ENCODE data around the gene GLYATL1B. TPM values are rescaled to one million over a fixed set of nuclear protein-coding genes. Genes with fewer than 3 reads are reported as not detected.
"Not testable (repeated sequence)": the region's sequence is repeated elsewhere in the genome, so short reads cannot be mapped to it uniquely, and the experiment has no call there.

Gene GLYATL1B
- total RNA-seq, 1 experiment from 2014 or later: not detected

DNA sequence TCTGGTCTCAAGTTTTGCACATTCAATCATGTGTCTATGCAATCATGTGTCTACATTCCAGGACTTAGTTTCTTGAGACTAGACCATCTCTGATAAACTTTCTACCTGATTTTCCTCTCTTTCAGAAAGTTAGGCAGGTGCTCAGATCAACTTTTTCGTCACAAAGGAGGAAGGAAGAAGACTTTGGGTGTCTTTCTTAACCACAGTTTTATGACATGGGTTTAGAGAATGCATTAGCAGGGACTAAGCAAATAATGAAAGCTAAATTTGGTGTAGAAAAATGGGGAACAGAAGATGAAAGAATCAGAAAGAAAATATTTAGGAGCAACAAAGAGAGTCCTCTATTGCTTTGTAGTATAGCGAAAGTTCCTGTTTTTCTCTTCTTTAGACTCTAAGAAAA is 7.7 kb upstream of the GLYATL1B start:
- H3K9me3 ChIP-seq (ENCODE audit: control insufficient read depth, insufficient read depth, low read depth, low read length): no peaks in the 10 kb centered on the region
- BruUV-seq (replicated peaks): no TSS peak
- H3K27me3 ChIP-seq (ENCODE audit: control insufficient read depth, insufficient read depth, low read length): no peaks in the 10 kb centered on the region; the same call in 1 of the 2 replicates
- no peak overlapping the region for H3K4me3 ChIP-seq (ENCODE audit: low read depth in 2 of 2, low read length in 2 of 2)
- CTCF ChIA-PET: no interaction called here
- ATAC-seq: no peak
- H3K27ac ChIP-seq (ENCODE audit: low read length): no peak overlapping the region
- POLR2A ChIA-PET: no interaction called here
- TF ChIP-seq POLR2AphosphoS5 (IDR thresholded peaks at IDR 0.05; ENCODE audit: low read depth, low read length): no peak
- TF ChIP-seq, protein P1, sequence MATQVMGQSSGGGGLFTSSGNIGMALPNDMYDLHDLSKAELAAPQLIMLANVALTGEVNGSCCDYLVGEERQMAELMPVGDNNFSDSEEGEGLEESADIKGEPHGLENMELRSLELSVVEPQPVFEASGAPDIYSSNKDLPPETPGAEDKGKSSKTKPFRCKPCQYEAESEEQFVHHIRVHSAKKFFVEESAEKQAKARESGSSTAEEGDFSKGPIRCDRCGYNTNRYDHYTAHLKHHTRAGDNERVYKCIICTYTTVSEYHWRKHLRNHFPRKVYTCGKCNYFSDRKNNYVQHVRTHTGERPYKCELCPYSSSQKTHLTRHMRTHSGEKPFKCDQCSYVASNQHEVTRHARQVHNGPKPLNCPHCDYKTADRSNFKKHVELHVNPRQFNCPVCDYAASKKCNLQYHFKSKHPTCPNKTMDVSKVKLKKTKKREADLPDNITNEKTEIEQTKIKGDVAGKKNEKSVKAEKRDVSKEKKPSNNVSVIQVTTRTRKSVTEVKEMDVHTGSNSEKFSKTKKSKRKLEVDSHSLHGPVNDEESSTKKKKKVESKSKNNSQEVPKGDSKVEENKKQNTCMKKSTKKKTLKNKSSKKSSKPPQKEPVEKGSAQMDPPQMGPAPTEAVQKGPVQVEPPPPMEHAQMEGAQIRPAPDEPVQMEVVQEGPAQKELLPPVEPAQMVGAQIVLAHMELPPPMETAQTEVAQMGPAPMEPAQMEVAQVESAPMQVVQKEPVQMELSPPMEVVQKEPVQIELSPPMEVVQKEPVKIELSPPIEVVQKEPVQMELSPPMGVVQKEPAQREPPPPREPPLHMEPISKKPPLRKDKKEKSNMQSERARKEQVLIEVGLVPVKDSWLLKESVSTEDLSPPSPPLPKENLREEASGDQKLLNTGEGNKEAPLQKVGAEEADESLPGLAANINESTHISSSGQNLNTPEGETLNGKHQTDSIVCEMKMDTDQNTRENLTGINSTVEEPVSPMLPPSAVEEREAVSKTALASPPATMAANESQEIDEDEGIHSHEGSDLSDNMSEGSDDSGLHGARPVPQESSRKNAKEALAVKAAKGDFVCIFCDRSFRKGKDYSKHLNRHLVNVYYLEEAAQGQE (IDR thresholded peaks at IDR 0.05; ENCODE audit: insufficient read depth in 1 of 2, low read depth in 2 of 2, low read length in 1 of 2): no peak
- no peaks in the 10 kb centered on the region for H3K4me1 ChIP-seq (ENCODE audit: control insufficient read depth, insufficient read depth, low read length)
- no peak for DNase-seq (ENCODE audit: low read depth, low spot score)
- in situ Hi-C loops (cut with HindIII; ENCODE audit: low pct_unique_long_range_greater_than_20kb, low sequenced_read_pairs): no loop called here
- intact Hi-C loops (cut with micrococcal nuclease; ENCODE audit: unreplicated experiment): no loop called here
- no peaks in the 10 kb centered on the region for H3K36me3 ChIP-seq (ENCODE audit: control insufficient read depth, insufficient read depth, low read length)

DNA sequence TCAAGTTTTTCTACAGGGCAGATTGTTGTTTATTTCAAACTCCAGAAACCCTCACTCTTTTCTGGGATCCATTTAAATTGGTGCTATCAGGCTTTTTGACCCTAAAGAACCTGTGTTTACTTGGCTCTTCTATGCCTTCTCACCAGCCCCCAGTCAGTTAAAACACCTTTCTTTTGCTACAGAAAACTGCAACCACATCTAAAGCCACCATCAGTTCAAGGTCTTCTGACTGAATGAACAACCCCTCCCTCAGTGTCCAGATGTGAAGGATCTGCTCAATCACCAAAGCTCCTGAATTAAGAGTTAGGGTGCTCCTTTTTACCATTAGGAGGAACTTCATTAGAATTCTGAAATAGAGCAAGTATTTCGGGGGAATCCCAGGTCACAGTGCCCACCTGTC is 7.0 kb upstream of the GLYATL1B start:
- DNase-seq (ENCODE audit: low read depth, low spot score) (no peak), ATAC-seq (no peak)
- ChIA-PET POLR2A (no interaction called here), CTCF (no interaction called here)
- Histone ChIP-seq H3K4me1 (ENCODE audit: control insufficient read depth, insufficient read depth, low read length) (no peaks in the 10 kb centered on the region), H3K36me3 (ENCODE audit: control insufficient read depth, insufficient read depth, low read length) (no peaks in the 10 kb centered on the region), H3K27ac (ENCODE audit: low read length) (no peak overlapping the region), H3K9me3 (ENCODE audit: control insufficient read depth, insufficient read depth, low read depth, low read length) (no peaks in the 10 kb centered on the region), H3K27me3 (ENCODE audit: control insufficient read depth, insufficient read depth, low read length) (no peaks in the 10 kb centered on the region; the same call in 1 of the 2 replicates), H3K4me3 (ENCODE audit: low read depth in 2 of 2, low read length in 2 of 2) (no peak overlapping the region)
- intact Hi-C loops (cut with micrococcal nuclease; ENCODE audit: unreplicated experiment): no loop called here
- BruUV-seq (replicated peaks): no TSS peak
- TF ChIP-seq, protein P1 (IDR thresholded peaks at IDR 0.05; ENCODE audit: insufficient read depth in 1 of 2, low read depth in 2 of 2, low read length in 1 of 2): no peak
- TF ChIP-seq SIN3A (IDR thresholded peaks at IDR 0.05; ENCODE audit: borderline replicate concordance, insufficient read depth, low read depth, low read length) (no peak), TCF7L2 (IDR thresholded peaks at IDR 0.05; ENCODE audit: low read depth, low read length) (no peak), POLR2AphosphoS5 (IDR thresholded peaks at IDR 0.05; ENCODE audit: low read depth, low read length) (no peak)
- TF ChIP-seq, protein P2, sequence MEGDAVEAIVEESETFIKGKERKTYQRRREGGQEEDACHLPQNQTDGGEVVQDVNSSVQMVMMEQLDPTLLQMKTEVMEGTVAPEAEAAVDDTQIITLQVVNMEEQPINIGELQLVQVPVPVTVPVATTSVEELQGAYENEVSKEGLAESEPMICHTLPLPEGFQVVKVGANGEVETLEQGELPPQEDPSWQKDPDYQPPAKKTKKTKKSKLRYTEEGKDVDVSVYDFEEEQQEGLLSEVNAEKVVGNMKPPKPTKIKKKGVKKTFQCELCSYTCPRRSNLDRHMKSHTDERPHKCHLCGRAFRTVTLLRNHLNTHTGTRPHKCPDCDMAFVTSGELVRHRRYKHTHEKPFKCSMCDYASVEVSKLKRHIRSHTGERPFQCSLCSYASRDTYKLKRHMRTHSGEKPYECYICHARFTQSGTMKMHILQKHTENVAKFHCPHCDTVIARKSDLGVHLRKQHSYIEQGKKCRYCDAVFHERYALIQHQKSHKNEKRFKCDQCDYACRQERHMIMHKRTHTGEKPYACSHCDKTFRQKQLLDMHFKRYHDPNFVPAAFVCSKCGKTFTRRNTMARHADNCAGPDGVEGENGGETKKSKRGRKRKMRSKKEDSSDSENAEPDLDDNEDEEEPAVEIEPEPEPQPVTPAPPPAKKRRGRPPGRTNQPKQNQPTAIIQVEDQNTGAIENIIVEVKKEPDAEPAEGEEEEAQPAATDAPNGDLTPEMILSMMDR (IDR thresholded peaks at IDR 0.05): no peak
- in situ Hi-C loops (cut with HindIII; ENCODE audit: low pct_unique_long_range_greater_than_20kb, low sequenced_read_pairs): no loop called here

DNA sequence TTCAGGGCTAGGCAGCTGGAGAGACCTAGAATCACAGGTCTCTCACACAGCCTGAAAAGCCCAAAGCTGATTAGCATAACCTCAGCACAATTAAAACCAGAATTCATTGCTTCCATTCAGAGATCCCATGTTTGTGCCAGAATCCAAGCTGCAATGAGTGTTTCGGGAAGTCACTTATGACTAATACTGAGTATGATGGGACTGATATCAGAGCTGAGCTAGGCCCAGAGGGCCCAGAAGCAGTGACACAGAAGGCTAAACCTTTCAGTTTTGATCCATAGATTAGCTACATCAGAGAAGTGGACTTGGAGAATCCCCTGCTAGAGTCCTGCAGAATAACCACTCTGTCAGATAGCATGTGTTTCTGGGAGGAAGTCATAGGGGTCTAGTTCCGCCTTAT is 5.7 kb upstream of the GLYATL1B start:
- H3K4me1 ChIP-seq (ENCODE audit: control insufficient read depth, insufficient read depth, low read length); POLR2A ChIA-PET; CTCF ChIA-PET; H3K4me3 ChIP-seq (ENCODE audit: low read depth in 2 of 2, low read length in 2 of 2); H3K27ac ChIP-seq (ENCODE audit: low read length); in situ Hi-C loops (cut with HindIII; ENCODE audit: low pct_unique_long_range_greater_than_20kb, low sequenced_read_pairs); ATAC-seq; DNase-seq (ENCODE audit: low read depth, low spot score); BruUV-seq (replicated peaks); H3K9me3 ChIP-seq (ENCODE audit: control insufficient read depth, insufficient read depth, low read depth, low read length); intact Hi-C loops (cut with micrococcal nuclease; ENCODE audit: unreplicated experiment); H3K27me3 ChIP-seq (ENCODE audit: control insufficient read depth, insufficient read depth, low read length); H3K36me3 ChIP-seq (ENCODE audit: control insufficient read depth, insufficient read depth, low read length): not testable (repeated sequence)

DNA sequence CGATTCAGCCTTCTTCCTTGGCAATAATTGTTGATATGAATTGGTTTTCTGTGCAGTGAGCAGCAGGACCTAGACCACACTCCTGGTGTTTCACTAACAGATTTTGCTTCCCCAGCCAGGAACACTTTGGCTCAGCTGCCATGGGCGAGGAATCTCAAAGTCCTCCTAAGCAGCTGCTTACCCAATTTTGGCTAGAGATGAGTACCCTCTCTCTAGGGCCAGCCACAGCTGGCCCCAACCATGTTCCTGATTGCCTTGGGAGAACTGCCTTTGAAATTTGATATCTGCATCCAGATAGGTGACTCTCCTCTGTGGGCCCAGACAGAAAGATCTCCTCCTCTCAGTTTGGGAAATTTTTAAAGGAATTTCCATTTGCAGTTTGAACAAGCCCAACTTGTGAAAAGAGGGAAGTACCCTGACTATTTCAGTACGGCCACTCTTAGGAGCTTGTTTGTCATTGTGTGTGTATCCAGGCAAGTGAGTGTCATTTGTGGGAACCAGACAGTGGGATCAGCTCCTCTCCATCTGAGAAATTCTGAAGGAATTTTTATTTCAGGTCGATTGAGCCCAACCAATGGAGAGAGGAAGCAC is 4.6 kb upstream of the GLYATL1B start:
- H3K27me3 ChIP-seq (ENCODE audit: control insufficient read depth, insufficient read depth, low read length); ATAC-seq; in situ Hi-C loops (cut with HindIII; ENCODE audit: low pct_unique_long_range_greater_than_20kb, low sequenced_read_pairs); intact Hi-C loops (cut with micrococcal nuclease; ENCODE audit: unreplicated experiment); H3K9me3 ChIP-seq (ENCODE audit: control insufficient read depth, insufficient read depth, low read depth, low read length); BruUV-seq (replicated peaks); H3K36me3 ChIP-seq (ENCODE audit: control insufficient read depth, insufficient read depth, low read length); H3K4me3 ChIP-seq (ENCODE audit: low read depth in 2 of 2, low read length in 2 of 2); POLR2A ChIA-PET; H3K4me1 ChIP-seq (ENCODE audit: control insufficient read depth, insufficient read depth, low read length); DNase-seq (ENCODE audit: low read depth, low spot score); H3K27ac ChIP-seq (ENCODE audit: low read length): not testable (repeated sequence)
- CTCF ChIA-PET: interaction anchor here (0.7 kb wide), 1 partner anchor 23 kb away, joined by 3 read pairs; no protein-coding TSS in a partner anchor

Measured in Panc1 (cell line).